K562 (cell line): ENCODE results near the gene ANKRD23. TPM values are rescaled to one million over a fixed set of nuclear protein-coding genes. Genes with fewer than 3 reads are reported as not detected.

Experiments used
- AFF1 ChIP-seq, 2 experiments: fragments of 450-650 bp; IDR thresholded peaks; 2 replicates each; pipeline ENCODE4 v1.6.1; 2018; ENCODE audit warnings: mild to moderate bottlenecking in 2 of 2, low read depth in 1 of 2; ENCODE audit not compliant: partially characterized antibody in 2 of 2
- BRCA1 ChIP-seq, 2 experiments: fragments of 450-650 bp in 1 of 2; sonication (generic) in 1 of 2; formaldehyde crosslinking in 1 of 2; IDR thresholded peaks; 2 replicates each; pipeline versions ENCODE4 v1.5.0 to v1.6.1; 2017 to 2020; ENCODE audit warnings: mild to moderate bottlenecking in 1 of 2, missing genetic modification reagents in 1 of 2
- ETS2 ChIP-seq: IDR thresholded peaks from 2 replicates; pipeline ENCODE4 v1.6.1; 2016; ENCODE audit warnings: borderline replicate concordance, missing genetic modification characterization, mild to moderate bottlenecking, moderate library complexity, missing compliant biosample characterization; ENCODE audit not compliant: poor library complexity, severe bottlenecking
- MITF ChIP-seq: IDR thresholded peaks from 2 replicates; pipeline ENCODE4 v1.6.1; 2014; ENCODE audit warnings: antibody characterized with exemption
- MYBL2 ChIP-seq, 2 experiments: fragments of 450-650 bp in 1 of 2; sonication (generic) in 1 of 2; formaldehyde crosslinking in 1 of 2; IDR thresholded peaks; 2 replicates each; pipeline versions ENCODE4 v1.6.1 to v1.8.1; 2017 to 2022; ENCODE audit warnings: borderline replicate concordance in 1 of 2, inconsistent platforms in 1 of 2, low read depth in 1 of 2, mild to moderate bottlenecking in 1 of 2, missing genetic modification reagents in 1 of 2, moderate library complexity in 1 of 2
- SIRT6 ChIP-seq: IDR thresholded peaks from one replicate; pipeline ENCODE4 v1.6.1; 2012; ENCODE audit warnings: low read depth, mild to moderate bottlenecking, control low read depth, inconsistent platforms, low read length, moderate library complexity
- SMAD4 ChIP-seq: fragments of 250-450 bp; sonication (Bioruptor Pico); conservative IDR thresholded peaks from 2 replicates; pipeline ENCODE4 v1.8.0; 2021; ENCODE audit warnings: inconsistent platforms, mild to moderate bottlenecking, moderate library complexity
- ZBTB40 ChIP-seq, 2 experiments: fragments of 450-650 bp in 1 of 2; sonication (generic) in 1 of 2; formaldehyde crosslinking in 1 of 2; IDR thresholded peaks; 2 replicates each; pipeline versions ENCODE4 v1.7.1 to v1.9.0; 2016 to 2022; ENCODE audit warnings: inconsistent platforms in 1 of 2, mild to moderate bottlenecking in 1 of 2, missing genetic modification reagents in 1 of 2
- ZFPM2 ChIP-seq: fragments of 250-450 bp; sonication (Bioruptor Pico); IDR thresholded peaks from 2 replicates; pipeline ENCODE4 v1.5.1; 2022; ENCODE audit warnings: mild to moderate bottlenecking
- ZNF197 ChIP-seq: fragments of 200-800 bp; sonication (Bioruptor generic); IDR thresholded peaks from 2 replicates; pipeline ENCODE4 v1.6.1; 2016; ENCODE audit warnings: low read depth, missing genetic modification characterization, missing compliant biosample characterization
- ZNF507 ChIP-seq: conservative IDR thresholded peaks from 2 replicates; pipeline ENCODE4 v1.6.1; 2017; ENCODE audit warnings: missing genetic modification characterization, missing compliant biosample characterization
- polyA plus RNA-seq, 8 experiments: library from polyadenylated mRNA; depleted of rRNA in 4 of 8; stranded (reverse) in 5 of 8; unstranded in 3 of 8; fragments of >200 nt; fragmentation: Nextera tagmentation in 2 of 8; fragmentation: Illumina TruSeq in 1 of 8; extraction: Ambion mirVana in 2 of 8; extraction: Trizol in 1 of 8; gene quantifications; 2 replicates each; pipeline versions ENCODE4 v1.2.1 to v1.2.3, GENCODE V29; 2011 to 2014; ENCODE audit warnings: inconsistent platforms in 1 of 8, missing spikeins in 1 of 8
- total RNA-seq, 7 experiments: library from RNA; depleted of rRNA in 6 of 7; stranded (reverse); fragments of >200 nt in 6 of 7; fragmentation: Illumina TruSeq in 2 of 7; extraction: Trizol in 2 of 7; gene quantifications; 2 replicates each; pipeline versions ENCODE4 v1.2.1 to v1.2.3, GENCODE V29; 2011 to 2021; ENCODE audit warnings: low replicate concordance in 1 of 7

Gene ANKRD23
- total and polyA plus RNA-seq, 9 of the 15 experiments (the other 6 are each of a cell fraction or from before 2014, with no cell fraction given): 0.32 to 4.8 (median 2.8) TPM

- no peak for TF ChIP-seq ZBTB40 (IDR thresholded peaks at IDR 0.05)
- TF ChIP-seq ZBTB40 (CRISPR knock-in tag; IDR thresholded peaks at IDR 0.05): no peak
- no peak for TF ChIP-seq MITF
- TF ChIP-seq SMAD4 (CRISPR knock-in tag): no peak
- TF ChIP-seq BRCA1 (IDR thresholded peaks at IDR 0.05): no peak
- TF ChIP-seq BRCA1 (CRISPR knock-in tag; IDR thresholded peaks at IDR 0.05): no peak
- TF ChIP-seq ZNF507: no peak
- no peak for TF ChIP-seq ZFPM2
- TF ChIP-seq ETS2 (tag): no peak
- TF ChIP-seq ZNF197 (CRISPR knock-in tag): no peak
- TF ChIP-seq AFF1 (IDR thresholded peaks at IDR 0.05; ENCODE audit: low read depth in 1 of 2, partially characterized antibody in 2 of 2): no peak
- no peak for TF ChIP-seq MYBL2 (IDR thresholded peaks at IDR 0.05; ENCODE audit: low read depth)
- TF ChIP-seq MYBL2 (CRISPR knock-in tag; IDR thresholded peaks at IDR 0.05; ENCODE audit: borderline replicate concordance): no peak
- no peak for TF ChIP-seq SIRT6
Measured at GRCh38 chr2:96878171-96878570, 34.4 kb upstream of the ANKRD23 start (continued).
